Endothelial cell of umbilical vein (primary cell): ENCODE data around the gene TJP3.

Experiments used
- EZH2 ChIP-seq: IDR thresholded peaks from 2 replicates; pipeline ENCODE4 v1.6.1; 2012; ENCODE audit warnings: borderline replicate concordance, low read depth, mild to moderate bottlenecking, moderate library complexity, low read length, inconsistent platforms; ENCODE audit not compliant: severe bottlenecking
- FOS ChIP-seq: IDR thresholded peaks from 2 replicates; pipeline ENCODE4 v1.6.1; 2011; ENCODE audit warnings: mild to moderate bottlenecking, low read length, moderate library complexity, borderline replicate concordance; ENCODE audit not compliant: insufficient read depth
- GATA2 ChIP-seq: IDR thresholded peaks from 2 replicates; pipeline ENCODE4 v1.7.0; 2011; ENCODE audit warnings: low read depth, mild to moderate bottlenecking, moderate library complexity, mixed read lengths, low read length; ENCODE audit not compliant: insufficient read length, insufficient read depth
- JUN ChIP-seq: IDR thresholded peaks from 2 replicates; pipeline ENCODE4 v1.6.1; 2011; ENCODE audit warnings: borderline replicate concordance, low read depth; ENCODE audit not compliant: insufficient read length, insufficient read depth
- MYC ChIP-seq: IDR thresholded peaks from one replicate; pipeline ENCODE4 v1.6.1; 2011; ENCODE audit warnings: mild to moderate bottlenecking, low read depth, low read length
- POLR2A ChIP-seq: IDR thresholded peaks from 2 replicates; pipeline ENCODE4 v1.6.1; 2012; ENCODE audit warnings: low read depth, mild to moderate bottlenecking, control low read depth, low read length
- POLR2AphosphoS5 ChIP-seq: IDR thresholded peaks from 2 replicates; pipeline ENCODE4 v1.6.1; 2012; ENCODE audit warnings: low read depth, mild to moderate bottlenecking, control low read depth, low read length, moderate library complexity; ENCODE audit not compliant: insufficient read depth
- TF ChIP-seq, protein P1 (sequence below), 2 donors: IDR thresholded peaks; 1 replicate in 1 of 2; 2 replicates in 1 of 2; pipeline ENCODE4 v1.5.1; 2011; ENCODE audit warnings: low read length in 2 of 2, mild to moderate bottlenecking in 2 of 2, moderate library complexity in 2 of 2, control low read depth in 1 of 2, inconsistent platforms in 1 of 2, low read depth in 1 of 2; ENCODE audit not compliant: insufficient read depth in 1 of 2; ENCODE audit errors: extremely low read depth in 1 of 2
- TF ChIP-seq, protein P2 (sequence below): IDR thresholded peaks from 2 replicates; pipeline ENCODE4 v1.6.1; 2011; ENCODE audit not compliant: insufficient read depth, insufficient read length

DNA sequence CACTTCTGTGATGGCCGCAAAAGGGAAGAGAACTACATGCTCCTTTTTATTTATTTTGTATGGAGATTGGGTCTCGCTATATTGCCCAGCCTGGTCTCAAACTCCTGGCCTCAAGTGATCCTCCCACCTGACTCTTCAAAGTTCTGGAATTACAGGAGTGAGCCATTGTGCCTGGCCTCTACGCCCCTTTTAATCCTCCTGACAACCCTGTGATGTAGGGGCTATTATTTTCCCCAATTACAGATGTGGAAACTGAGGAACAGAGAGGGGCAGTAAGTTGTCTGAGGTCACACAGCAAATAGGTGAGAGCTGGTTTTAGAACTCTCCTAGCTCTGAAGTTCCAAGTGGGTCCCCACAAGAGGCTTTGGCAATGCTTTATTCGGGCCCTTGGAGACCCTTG is 11.7 kb downstream of the TJP3 start:
- TF ChIP-seq, protein P1, sequence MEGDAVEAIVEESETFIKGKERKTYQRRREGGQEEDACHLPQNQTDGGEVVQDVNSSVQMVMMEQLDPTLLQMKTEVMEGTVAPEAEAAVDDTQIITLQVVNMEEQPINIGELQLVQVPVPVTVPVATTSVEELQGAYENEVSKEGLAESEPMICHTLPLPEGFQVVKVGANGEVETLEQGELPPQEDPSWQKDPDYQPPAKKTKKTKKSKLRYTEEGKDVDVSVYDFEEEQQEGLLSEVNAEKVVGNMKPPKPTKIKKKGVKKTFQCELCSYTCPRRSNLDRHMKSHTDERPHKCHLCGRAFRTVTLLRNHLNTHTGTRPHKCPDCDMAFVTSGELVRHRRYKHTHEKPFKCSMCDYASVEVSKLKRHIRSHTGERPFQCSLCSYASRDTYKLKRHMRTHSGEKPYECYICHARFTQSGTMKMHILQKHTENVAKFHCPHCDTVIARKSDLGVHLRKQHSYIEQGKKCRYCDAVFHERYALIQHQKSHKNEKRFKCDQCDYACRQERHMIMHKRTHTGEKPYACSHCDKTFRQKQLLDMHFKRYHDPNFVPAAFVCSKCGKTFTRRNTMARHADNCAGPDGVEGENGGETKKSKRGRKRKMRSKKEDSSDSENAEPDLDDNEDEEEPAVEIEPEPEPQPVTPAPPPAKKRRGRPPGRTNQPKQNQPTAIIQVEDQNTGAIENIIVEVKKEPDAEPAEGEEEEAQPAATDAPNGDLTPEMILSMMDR (IDR thresholded peaks at IDR 0.05; ENCODE audit: extremely low read depth in 1 of 2, insufficient read depth in 1 of 2, low read depth in 1 of 2, low read length in 2 of 2) = no peak
- TF ChIP-seq EZH2 = no peak
- no peak for TF ChIP-seq POLR2A
- TF ChIP-seq, protein P2, sequence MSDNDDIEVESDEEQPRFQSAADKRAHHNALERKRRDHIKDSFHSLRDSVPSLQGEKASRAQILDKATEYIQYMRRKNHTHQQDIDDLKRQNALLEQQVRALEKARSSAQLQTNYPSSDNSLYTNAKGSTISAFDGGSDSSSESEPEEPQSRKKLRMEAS = no peak
- TF ChIP-seq MYC = no peak
- no peak for TF ChIP-seq POLR2AphosphoS5
- TF ChIP-seq FOS = no peak
- TF ChIP-seq JUN = no peak
- TF ChIP-seq GATA2 = no peak
